Activated CD4-positive, alpha-beta T cell treated with anti-CD3 and anti-CD28 coated beads, Interleukin-2, Interleukin-4, amounts not matched to agents 100 ng/mL and 50 ng/mL, durations not matched to agents 16 hours and 8 hours (primary cell): ENCODE measurements around the gene BCAT1.
A peak's percentile ranks its signal among the peaks of the same experiment; 100 is the strongest.

ENCODE experiments used
- DNase-seq: peaks from one replicate; pipeline ENCODE4 v3.0.0-alpha.2; 2020; ENCODE audit warnings: low spot score

The BCAT1 gene

GRCh38 chr12:24948757-24949722 is at the start of gene BCAT1:
BCAT1 (minus strand) TSS chr12:24949101; CDS start chr12:24948932, 169 bp downstream.
- DNase-seq: peak; percentile 78

- DNase-seq: peak; percentile 42
These were observed 49.2 kb upstream of the BCAT1 start for GRCh38 chr12:24997970-24998582.

GRCh38 chr12:24997496-24997895 is 48.6 kb upstream of the BCAT1 start:
- DNase-seq: no peak

GRCh38 chr12:24996820-24997219 is 47.9 kb upstream of the BCAT1 start:
- DNase-seq: no peak

GRCh38 chr12:24996102-24996797 is 47.3 kb upstream of the BCAT1 start:
- no peak for DNase-seq

- no peak for DNase-seq
These were observed 44.9 kb upstream of the BCAT1 start for GRCh38 chr12:24993793-24994192.

GRCh38 chr12:24991209-24992049 is 42.5 kb upstream of the BCAT1 start:
- DNase-seq: peak; percentile 75

- no peak for DNase-seq
These were observed 40.3 kb upstream of the BCAT1 start for GRCh38 chr12:24989216-24989615.

- DNase-seq: no peak
These were observed 33.3 kb upstream of the BCAT1 start for GRCh38 chr12:24982250-24982649.

GRCh38 chr12:24979976-24980730 is 31.3 kb upstream of the BCAT1 start:
- no peak for DNase-seq

GRCh38 chr12:24979329-24979728 is 30.4 kb upstream of the BCAT1 start:
- DNase-seq: no peak

GRCh38 chr12:24977711-24978110 is 28.8 kb upstream of the BCAT1 start:
- no peak for DNase-seq

- DNase-seq: no peak
These were observed 28.2 kb upstream of the BCAT1 start for GRCh38 chr12:24977060-24977459.

- no peak for DNase-seq
These were observed 26.5 kb upstream of the BCAT1 start for GRCh38 chr12:24975425-24975824.

GRCh38 chr12:24974216-24974615 is 25.3 kb upstream of the BCAT1 start:
- no peak for DNase-seq

- DNase-seq: no peak
These were observed 23.2 kb upstream of the BCAT1 start for GRCh38 chr12:24972078-24972477.

GRCh38 chr12:24970177-24970576 is 21.3 kb upstream of the BCAT1 start:
- DNase-seq: no peak

GRCh38 chr12:24966951-24967564 is 18.2 kb upstream of the BCAT1 start:
- no peak for DNase-seq

- DNase-seq: no peak
These were observed 15.4 kb upstream of the BCAT1 start for GRCh38 chr12:24964342-24964741.

GRCh38 chr12:24960222-24960855 is 11.4 kb upstream of the BCAT1 start:
- peak; percentile 68 for DNase-seq
